Tibial artery (tissue), 4 donors: ENCODE measurements around the gene SENP5.

Source experiments
- DNase-seq, 2 donors: peaks; one replicate each; pipeline ENCODE4 v3.0.0-alpha.2; 2019
- H3K27ac ChIP-seq, 2 donors: fragments of 200-600 bp; sonication (generic) in 1 of 2; 1 replicate in 1 of 2; 2 replicates in 1 of 2; pipeline ENCODE4 v1.5.1; 2018 to 2019; ENCODE audit warnings: mild to moderate bottlenecking in 1 of 2
- H3K27me3 ChIP-seq, 2 donors: fragments of 200-600 bp; sonication (generic) in 1 of 2; one replicate each; pipeline versions ENCODE4 v1.5.1 to v1.6.0; 2016 to 2019
- H3K36me3 ChIP-seq, 3 donors: fragments of 200-600 bp; sonication (generic) in 2 of 3; one replicate each; pipeline ENCODE4 v1.5.1; 2016 to 2019; ENCODE audit warnings: mild to moderate bottlenecking in 2 of 3
- H3K4me1 ChIP-seq, 4 donors: fragments of 200-600 bp; sonication (generic) in 2 of 4; 1 replicate in 3 of 4; 2 replicates in 1 of 4; pipeline ENCODE4 v1.5.1; 2016 to 2019
- H3K4me3 ChIP-seq, 2 donors: fragments of 200-600 bp; sonication (generic) in 1 of 2; 1 replicate in 1 of 2; 2 replicates in 1 of 2; pipeline ENCODE4 v1.5.1; 2018 to 2019; ENCODE audit warnings: mild to moderate bottlenecking in 2 of 2
- H3K9me3 ChIP-seq, 3 donors: fragments of 200-600 bp; sonication (generic) in 1 of 3; one replicate each; pipeline ENCODE4 v1.5.1; 2016 to 2019
- intact Hi-C: fragments of 100-400 bp; cut with DNase I; formaldehyde crosslinking; loops from one replicate; pipeline ENCODE4 v1.15.0; 2023; ENCODE audit warnings: low total_unique reads
- TF ChIP-seq, protein P1 (sequence below), 2 experiments: fragments of 200-600 bp in 1 of 2; fragments of 450-650 bp in 1 of 2; IDR thresholded peaks; one replicate each; pipeline ENCODE4 v1.5.1; 2017 to 2019; ENCODE audit warnings: antibody characterized with exemption in 2 of 2, mild to moderate bottlenecking in 1 of 2, moderate library complexity in 1 of 2

Gene SENP5

GRCh38 chr3:196962108-196962929 lies 94.6 kb downstream of the SENP5 start:
- Histone ChIP-seq H3K4me1 (peaks cover 0 to 2% (median under 1%) of the 10 kb centered on the region in 4 donors), H3K27me3 (no peaks in the 10 kb centered on the region), H3K9me3 (no peaks in the 10 kb centered on the region), H3K27ac (no peak overlapping the region), H3K36me3 (peaks cover 0 to 6% (median 0%) of the 10 kb centered on the region in 3 donors), H3K4me3 (no peak overlapping the region)
- no peak for DNase-seq
- intact Hi-C loops = loop anchor here (10.0 kb wide), 1 partner anchor 218 kb away; no protein-coding TSS in a partner anchor
- TF ChIP-seq, protein P1, sequence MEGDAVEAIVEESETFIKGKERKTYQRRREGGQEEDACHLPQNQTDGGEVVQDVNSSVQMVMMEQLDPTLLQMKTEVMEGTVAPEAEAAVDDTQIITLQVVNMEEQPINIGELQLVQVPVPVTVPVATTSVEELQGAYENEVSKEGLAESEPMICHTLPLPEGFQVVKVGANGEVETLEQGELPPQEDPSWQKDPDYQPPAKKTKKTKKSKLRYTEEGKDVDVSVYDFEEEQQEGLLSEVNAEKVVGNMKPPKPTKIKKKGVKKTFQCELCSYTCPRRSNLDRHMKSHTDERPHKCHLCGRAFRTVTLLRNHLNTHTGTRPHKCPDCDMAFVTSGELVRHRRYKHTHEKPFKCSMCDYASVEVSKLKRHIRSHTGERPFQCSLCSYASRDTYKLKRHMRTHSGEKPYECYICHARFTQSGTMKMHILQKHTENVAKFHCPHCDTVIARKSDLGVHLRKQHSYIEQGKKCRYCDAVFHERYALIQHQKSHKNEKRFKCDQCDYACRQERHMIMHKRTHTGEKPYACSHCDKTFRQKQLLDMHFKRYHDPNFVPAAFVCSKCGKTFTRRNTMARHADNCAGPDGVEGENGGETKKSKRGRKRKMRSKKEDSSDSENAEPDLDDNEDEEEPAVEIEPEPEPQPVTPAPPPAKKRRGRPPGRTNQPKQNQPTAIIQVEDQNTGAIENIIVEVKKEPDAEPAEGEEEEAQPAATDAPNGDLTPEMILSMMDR (IDR thresholded peaks at IDR 0.05) = no peak

DNA sequence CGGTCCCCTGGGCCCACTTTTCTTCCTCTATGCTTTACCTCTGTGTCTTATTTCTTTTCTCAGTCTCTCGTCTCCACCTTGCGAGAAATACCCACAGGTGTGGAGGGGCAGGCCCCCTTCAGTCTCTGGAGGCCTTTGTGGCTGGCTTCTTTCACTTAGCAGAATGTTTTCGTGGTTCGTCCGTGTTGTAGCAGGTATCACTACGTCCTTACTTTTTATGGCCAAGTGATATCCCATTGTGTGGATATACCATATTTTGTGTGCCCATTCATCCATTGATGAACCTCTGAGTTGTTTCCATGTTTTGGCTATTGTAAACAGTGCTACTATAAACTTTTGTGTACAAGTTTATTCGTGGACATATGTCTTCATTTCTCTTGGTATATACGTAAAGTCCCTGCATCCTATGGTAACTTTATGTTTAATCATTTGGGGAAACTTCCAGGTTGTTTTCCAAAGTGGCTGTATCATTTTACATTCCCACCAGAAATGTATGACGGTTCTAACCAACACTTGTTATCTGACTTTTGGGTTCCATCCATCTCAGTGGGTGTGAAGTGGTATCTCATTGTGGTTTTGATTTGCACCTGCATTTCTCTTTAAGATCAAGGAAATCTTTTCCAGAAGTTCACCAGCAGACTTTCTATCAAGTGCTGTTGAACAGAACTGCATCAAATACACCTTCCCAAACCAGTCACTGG lies 95.4 kb downstream of the SENP5 start:
- intact Hi-C loops = loop anchor here (10.0 kb wide), 1 partner anchor 218 kb away; no protein-coding TSS in a partner anchor
- no peak overlapping the region for H3K27ac ChIP-seq
- no peak for DNase-seq

GRCh38 chr3:196963631-196963953 lies 95.9 kb downstream of the SENP5 start:
- Histone ChIP-seq H3K4me1 (peaks cover 0 to 12% (median 8%) of the 10 kb centered on the region in 4 donors), H3K36me3 (peaks cover 0 to 6% (median 0%) of the 10 kb centered on the region in 3 donors), H3K27ac (no peak overlapping the region), H3K9me3 (no peaks in the 10 kb centered on the region), H3K4me3 (no peak overlapping the region), H3K27me3 (no peaks in the 10 kb centered on the region)
- intact Hi-C loops = loop anchor here (10.0 kb wide), 1 partner anchor 219 kb away; no protein-coding TSS in a partner anchor
- TF ChIP-seq, protein P1 (IDR thresholded peaks at IDR 0.05) = no peak
- DNase-seq = no peak

More for the DNA sequence above, 95.4 kb downstream of the SENP5 start:
- H3K4me1 ChIP-seq = peaks cover 0 to 10% (median 5%) of the 10 kb centered on the region in 4 donors
- peaks cover 0 to 6% (median 0%) of the 10 kb centered on the region in 3 donors for H3K36me3 ChIP-seq
- H3K4me3 ChIP-seq = no peak overlapping the region
- no peaks in the 10 kb centered on the region for H3K27me3 ChIP-seq
- no peaks in the 10 kb centered on the region for H3K9me3 ChIP-seq
- TF ChIP-seq, protein P1 (IDR thresholded peaks at IDR 0.05) = no peak

DNA sequence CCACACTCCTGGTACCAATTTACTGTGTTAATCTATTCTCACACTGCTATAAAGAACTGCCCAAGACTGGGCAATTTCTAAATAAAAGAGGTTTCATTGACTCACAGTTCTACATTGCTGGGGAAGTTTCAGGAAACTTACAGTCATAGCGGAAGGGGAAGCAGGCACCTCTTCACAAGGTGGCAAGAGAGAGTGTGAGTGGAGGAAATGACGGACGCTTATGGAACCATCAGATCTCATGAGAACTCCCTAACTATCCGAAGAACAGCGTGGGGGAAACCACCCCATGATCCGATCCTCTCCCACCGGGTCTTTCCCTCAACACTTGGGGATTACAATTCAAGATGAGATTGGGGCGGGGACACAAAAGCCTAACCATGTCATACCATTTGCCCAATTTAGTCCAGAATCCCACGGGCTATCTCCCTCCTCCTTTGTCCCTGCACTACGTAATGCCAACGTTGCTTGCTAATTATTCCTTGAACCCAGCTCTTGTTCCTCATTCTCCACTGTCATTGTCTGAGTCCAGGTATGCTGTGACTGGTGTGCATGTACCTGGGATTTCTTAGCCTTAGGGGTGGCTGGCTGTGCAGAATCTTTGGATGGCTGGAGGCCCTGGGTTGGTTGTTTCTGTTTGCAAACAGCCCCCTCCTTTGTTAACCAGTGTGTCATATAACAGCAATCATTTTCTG lies 97.5 kb downstream of the SENP5 start:
- intact Hi-C loops = loop anchor here (10.0 kb wide), 1 partner anchor 220 kb away; no protein-coding TSS in a partner anchor
- Histone ChIP-seq H3K27me3 (no peaks in the 10 kb centered on the region), H3K27ac (no peak overlapping the region), H3K4me1 (peaks cover 0 to 22% (median 8%) of the 10 kb centered on the region in 4 donors), H3K4me3 (no peak overlapping the region), H3K9me3 (no peaks in the 10 kb centered on the region), H3K36me3 (peaks cover 0 to 6% (median 0%) of the 10 kb centered on the region in 3 donors)
- TF ChIP-seq, protein P1 (IDR thresholded peaks at IDR 0.05) = no peak
- DNase-seq = no peak

DNA sequence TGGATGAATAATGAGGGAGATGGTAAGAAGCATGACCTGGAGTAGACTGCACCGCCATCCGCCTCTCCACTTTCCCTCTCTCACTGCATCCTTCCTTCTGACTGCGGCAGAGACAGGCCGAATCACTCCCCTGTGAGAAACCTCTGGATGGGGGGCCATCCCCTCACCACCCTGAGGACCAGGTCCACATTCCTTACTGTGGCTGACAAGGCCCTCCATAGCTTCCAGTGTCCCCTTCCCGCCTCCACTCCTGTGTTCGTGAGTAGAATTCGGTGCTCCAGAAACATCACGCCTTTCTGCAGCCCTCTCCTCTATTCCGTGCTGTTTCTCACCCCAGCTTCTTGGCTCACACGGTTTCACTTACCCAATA lies 98.1 kb downstream of the SENP5 start:
- intact Hi-C loops = loop anchor here (10.0 kb wide), 1 partner anchor 221 kb away; no protein-coding TSS in a partner anchor
- DNase-seq = no peak
- Histone ChIP-seq H3K27ac (no peak overlapping the region), H3K9me3 (no peaks in the 10 kb centered on the region), H3K4me1 (peaks cover 0 to 26% (median 8%) of the 10 kb centered on the region in 4 donors), H3K36me3 (peaks cover 0 to 6% (median 0%) of the 10 kb centered on the region in 3 donors), H3K4me3 (no peak overlapping the region), H3K27me3 (no peaks in the 10 kb centered on the region)
- TF ChIP-seq, protein P1 (IDR thresholded peaks at IDR 0.05) = no peak
